Aorta (tissue), 5 donors: Measurements from ENCODE around the gene IPO11. TPM values are rescaled to one million over a fixed set of nuclear protein-coding genes. Genes with fewer than 3 reads are reported as not detected.
"Not testable (repeated sequence)": the region's sequence is repeated elsewhere in the genome, so short reads cannot be mapped to it uniquely, and the experiment has no call there.

Source experiments
- ATAC-seq: fragments of 200-7000 bp; cut with Tn5 transposase; one replicate; pipeline ENCODE4 v1.9.1; 2022; ENCODE audit warnings: moderate library complexity; ENCODE audit not compliant: low FRiP score
- DNase-seq, 2 donors: peaks; one replicate each; pipeline ENCODE4 v3.0.0-alpha.2; 2020
- H3K27ac ChIP-seq, 2 donors: one replicate each; pipeline ENCODE4 v1.5.1; 2013; ENCODE audit warnings: low read length in 2 of 2, mild to moderate bottlenecking in 2 of 2, moderate library complexity in 2 of 2, control low read depth in 1 of 2, inconsistent platforms in 1 of 2, low read depth in 1 of 2
- H3K27me3 ChIP-seq, 2 donors: one replicate each; pipeline ENCODE4 v1.6.1; 2013; ENCODE audit warnings: control low read depth in 1 of 2, low read length in 1 of 2, mild to moderate bottlenecking in 1 of 2, moderate library complexity in 1 of 2; ENCODE audit not compliant: insufficient read depth in 2 of 2, control insufficient read depth in 1 of 2
- H3K36me3 ChIP-seq, 2 donors: one replicate each; pipeline ENCODE4 v1.6.1; 2013; ENCODE audit warnings: control low read depth in 1 of 2, low read length in 1 of 2, mild to moderate bottlenecking in 1 of 2; ENCODE audit not compliant: insufficient read depth in 2 of 2, control insufficient read depth in 1 of 2
- H3K4me1 ChIP-seq, 2 donors: one replicate each; pipeline ENCODE4 v1.6.1; 2013; ENCODE audit warnings: low read length in 2 of 2, control low read depth in 1 of 2, mild to moderate bottlenecking in 1 of 2, moderate library complexity in 1 of 2; ENCODE audit not compliant: insufficient read depth in 2 of 2, control insufficient read depth in 1 of 2
- H3K4me3 ChIP-seq, 2 donors: one replicate each; pipeline ENCODE4 v1.5.1; 2013; ENCODE audit warnings: low read length in 2 of 2, control low read depth in 1 of 2, mild to moderate bottlenecking in 1 of 2
- H3K9me3 ChIP-seq: one replicate; pipeline ENCODE4 v1.6.1; 2013; ENCODE audit warnings: mild to moderate bottlenecking, low read length; ENCODE audit not compliant: control insufficient read depth
- WGBS, 2 donors: extraction: QIAGEN DNeasy Blood & Tissue Kit; methylation state at CpG; one replicate each; pipeline ENCODE4 v1.1.7; 2013; 5-methylcytosine and 5-hydroxymethylcytosine counted together
- intact Hi-C, 2 donors: fragments of 100-400 bp; cut with DNase I; formaldehyde crosslinking; loops; one replicate each; pipeline versions ENCODE4 v1.14.2 to v1.15.0; 2022
- polyA plus RNA-seq, 2 donors: library from polyadenylated mRNA; stranded (reverse); fragments of 200-250 nt; gene quantifications; one replicate each; pipeline ENCODE4 v1.2.3, GENCODE V29; 2013
- total RNA-seq, 2 donors: library from RNA; stranded (reverse); fragmentation: NEBNext Ultra II Directional; extraction: Animal tissue kit (Norgen Biotek cat#: 25700); gene quantifications; one replicate each; pipeline ENCODE4 v1.2.1, GENCODE V29; 2021
- donor health status: healthy with polysubstance abuse.
- donor health status: Bipolar disorder and iron deficiency.
- donor health status: DM: no; HTN: no; CAD: no.
- donor health status: DM: no; HTN: no; CAD: no.
- donor health status: DM: yes; HTN: yes; CAD: no.

The IPO11 gene
- total and polyA plus RNA-seq, 4 donors = 5.0 to 41.2 (median 16.0) TPM

GRCh38 chr5:62564101-62564500 is 151.5 kb downstream of the IPO11 start:
- no peak for ATAC-seq
- intact Hi-C loops = no loop called here
- Histone ChIP-seq H3K27me3 (no peaks in the 10 kb centered on the region), H3K4me3 (no peak overlapping the region), H3K27ac (no peak overlapping the region), H3K36me3 (peaks cover 0 to 1% of the 10 kb centered on the region in 2 donors), H3K9me3 (peaks cover 1% of the 10 kb centered on the region), H3K4me1 (no peaks in the 10 kb centered on the region)
- 80 to 83% methylated on average over 2 of the region's 2 CpGs for WGBS, 2 donors
- DNase-seq = no peak

DNA sequence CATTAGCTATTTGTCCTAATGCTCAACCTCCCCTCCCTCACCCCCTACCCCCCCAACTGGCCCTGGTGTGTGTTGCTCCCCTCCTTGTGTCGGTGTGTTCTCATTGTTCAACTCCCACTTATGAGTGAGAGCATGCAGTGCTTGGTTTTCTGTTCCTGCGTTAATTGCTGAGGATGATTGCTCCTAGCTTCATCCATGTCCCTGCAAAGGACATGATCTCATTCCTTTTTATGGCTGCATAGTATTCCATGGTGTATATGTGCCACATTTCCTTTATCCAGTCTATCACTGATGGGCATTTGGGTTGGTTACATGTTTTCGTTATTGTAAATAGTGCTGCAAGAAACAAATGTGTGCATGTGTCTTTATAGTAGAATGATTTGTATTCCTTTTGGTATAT is 153.2 kb downstream of the IPO11 start:
- intact Hi-C loops, ATAC-seq, DNase-seq, H3K27me3 ChIP-seq, H3K4me1 ChIP-seq, H3K4me3 ChIP-seq, H3K36me3 ChIP-seq, H3K9me3 ChIP-seq, H3K27ac ChIP-seq: not testable (repeated sequence)
- 77 to 97% methylated on average over 3 of the region's 3 CpGs for WGBS, 2 donors

DNA sequence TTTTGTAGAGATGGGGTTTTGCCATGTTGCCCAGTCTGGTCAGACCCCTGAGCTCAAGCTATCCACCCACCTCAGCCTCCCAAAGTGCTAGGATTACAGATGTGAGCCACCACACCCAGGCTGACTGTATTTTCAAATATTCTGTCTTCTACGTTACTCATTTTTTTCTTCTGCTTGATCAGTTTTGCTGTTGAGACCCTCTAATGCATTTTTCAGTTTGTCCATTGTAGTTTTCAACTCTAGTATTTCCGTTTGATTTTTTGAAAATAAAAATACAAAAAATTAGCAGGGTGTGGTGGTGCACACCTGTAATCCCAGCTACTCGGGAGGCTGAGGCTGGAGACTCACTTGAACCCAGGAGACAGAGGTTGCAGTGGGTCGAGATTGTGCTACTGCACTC is 155.6 kb downstream of the IPO11 start:
- Histone ChIP-seq H3K4me3 (no peak overlapping the region), H3K27ac (no peak overlapping the region), H3K4me1 (no peaks in the 10 kb centered on the region), H3K27me3 (no peaks in the 10 kb centered on the region), H3K36me3 (peaks cover 0 to 1% of the 10 kb centered on the region in 2 donors), H3K9me3 (peaks cover 1% of the 10 kb centered on the region)
- DNase-seq = no peak
- ATAC-seq = no peak
- intact Hi-C loops = no loop called here
- WGBS, 2 donors = 97% methylated on average over 4 of the region's 4 CpGs

- Histone ChIP-seq H3K27me3 (no peaks in the 10 kb centered on the region), H3K27ac (no peak overlapping the region), H3K4me1 (no peaks in the 10 kb centered on the region), H3K4me3 (no peak overlapping the region), H3K36me3 (peaks cover 0 to 1% of the 10 kb centered on the region in 2 donors), H3K9me3 (peaks cover 1% of the 10 kb centered on the region)
- ATAC-seq = no peak
- no peak for DNase-seq
- intact Hi-C loops = no loop called here
- WGBS, 2 donors = 93 to 96% methylated on average over 2 of the region's 2 CpGs
These were observed 156.4 kb downstream of the IPO11 start for GRCh38 chr5:62568800-62569432.

DNA sequence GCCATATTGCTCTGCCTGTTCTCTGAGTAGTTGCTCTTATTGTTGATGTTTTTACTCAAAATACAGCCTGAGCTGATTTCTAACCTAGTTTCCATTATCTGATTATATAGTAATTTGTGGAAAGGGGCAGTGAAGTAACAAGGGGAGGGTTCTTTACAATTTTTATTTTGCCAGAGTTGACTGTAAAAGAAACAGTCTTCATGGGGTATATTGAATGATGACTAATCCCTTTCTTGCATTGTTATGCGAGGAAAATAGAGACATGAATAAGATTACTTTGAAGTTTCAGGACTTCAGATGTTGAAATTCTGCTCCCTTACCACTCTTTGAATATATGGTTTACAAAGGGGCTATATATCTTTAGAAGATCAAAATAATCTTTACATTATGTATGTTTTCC is 156.9 kb downstream of the IPO11 start:
- intact Hi-C loops = no loop called here
- no peak overlapping the region for H3K27ac ChIP-seq
- no peak for DNase-seq
- ATAC-seq = no peak
- H3K27me3 ChIP-seq = no peaks in the 10 kb centered on the region
- 80 to 86% methylated on average over 1 of the region's 1 CpG for WGBS, 2 donors
- no peaks in the 10 kb centered on the region for H3K4me1 ChIP-seq
- H3K4me3 ChIP-seq = no peak overlapping the region
- peaks cover 0 to 1% of the 10 kb centered on the region in 2 donors for H3K36me3 ChIP-seq
- H3K9me3 ChIP-seq = peaks cover 1% of the 10 kb centered on the region

- Histone ChIP-seq H3K27me3 (no peaks in the 10 kb centered on the region), H3K4me3 (no peak overlapping the region), H3K36me3 (peaks cover 0 to 1% of the 10 kb centered on the region in 2 donors), H3K9me3 (peaks cover under 1% of the 10 kb centered on the region), H3K4me1 (no peaks in the 10 kb centered on the region), H3K27ac (no peak overlapping the region)
- WGBS, 2 donors = 92 to 93% methylated on average over 9 of the region's 9 CpGs
- ATAC-seq = no peak
- DNase-seq = no peak
- intact Hi-C loops = no loop called here
These were observed 160.5 kb downstream of the IPO11 start for GRCh38 chr5:62572918-62573514.

DNA sequence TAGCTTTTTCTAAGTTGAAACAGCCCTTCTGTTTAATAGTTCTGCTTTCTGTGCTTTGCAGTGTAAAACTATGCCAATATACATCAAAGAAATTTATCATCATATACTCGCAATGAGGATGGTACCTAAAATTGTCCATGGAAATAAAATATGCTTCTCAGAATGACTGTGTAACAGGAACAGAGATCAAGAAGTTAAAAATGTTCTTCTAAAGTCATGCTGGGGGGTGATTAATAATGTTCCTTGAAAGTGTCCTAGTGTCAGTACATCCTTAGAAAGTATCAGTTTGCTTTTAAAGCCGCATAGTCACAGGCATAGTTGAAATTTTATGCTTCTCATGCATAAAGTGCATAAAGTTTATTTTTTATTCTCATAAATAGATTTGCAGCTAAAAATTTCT is 162.0 kb downstream of the IPO11 start:
- DNase-seq (no peak), ATAC-seq (no peak)
- Histone ChIP-seq H3K27ac (no peak overlapping the region), H3K36me3 (no peaks in the 10 kb centered on the region), H3K4me3 (no peak overlapping the region), H3K4me1 (no peaks in the 10 kb centered on the region), H3K9me3 (no peaks in the 10 kb centered on the region), H3K27me3 (no peaks in the 10 kb centered on the region)
- intact Hi-C loops = no loop called here
- 92 to 93% methylated on average over 2 of the region's 2 CpGs for WGBS, 2 donors

DNA sequence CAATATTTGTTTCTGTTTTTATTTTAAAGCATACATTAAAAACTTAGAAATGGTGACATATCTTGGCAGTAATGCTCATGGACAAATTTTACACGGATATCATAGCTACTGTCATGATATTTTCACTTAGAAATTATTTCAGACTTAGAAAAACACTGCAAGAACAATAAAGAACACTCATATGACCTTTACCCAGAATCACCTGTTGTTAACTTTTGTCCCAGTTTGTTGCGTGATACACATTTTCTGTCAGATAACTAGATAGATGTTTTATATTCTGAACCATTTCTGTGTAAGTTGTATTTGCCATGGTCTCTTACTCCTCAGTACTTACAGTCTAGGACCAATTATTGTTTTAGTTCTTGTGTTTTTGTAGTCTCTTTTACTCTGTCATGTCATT is 162.5 kb downstream of the IPO11 start:
- ATAC-seq (no peak), DNase-seq (no peak)
- Histone ChIP-seq H3K4me3 (no peak overlapping the region), H3K4me1 (no peaks in the 10 kb centered on the region), H3K36me3 (no peaks in the 10 kb centered on the region), H3K9me3 (no peaks in the 10 kb centered on the region), H3K27me3 (no peaks in the 10 kb centered on the region), H3K27ac (no peak overlapping the region)
- intact Hi-C loops = no loop called here
- 67% methylated on average over 2 of the region's 2 CpGs for WGBS, 2 donors

GRCh38 chr5:62575489-62575888 is 162.9 kb downstream of the IPO11 start:
- DNase-seq = no peak
- Histone ChIP-seq H3K9me3 (no peaks in the 10 kb centered on the region), H3K4me1 (no peaks in the 10 kb centered on the region), H3K27ac (no peak overlapping the region), H3K36me3 (no peaks in the 10 kb centered on the region), H3K27me3 (no peaks in the 10 kb centered on the region), H3K4me3 (no peak overlapping the region)
- intact Hi-C loops = no loop called here
- 88 to 93% methylated on average over 1 of the region's 1 CpG for WGBS, 2 donors
- ATAC-seq = no peak
